Ascending aorta (tissue), 2 donors: ENCODE results near the gene NKX1-1. TPM values are rescaled to one million over a fixed set of nuclear protein-coding genes. Genes with fewer than 3 reads are reported as not detected.

Experiments used
- DNase-seq, 2 donors: peaks; one replicate each; pipeline ENCODE4 v3.0.0-alpha.2; 2019; ENCODE audit warnings: low spot score in 2 of 2
- H3K27ac ChIP-seq, 2 donors: fragments of 200-600 bp; sonication (generic); one replicate each; pipeline ENCODE4 v1.5.1; 2016 to 2017; ENCODE audit warnings: mild to moderate bottlenecking in 1 of 2
- H3K27me3 ChIP-seq: fragments of 200-600 bp; sonication (generic); one replicate; pipeline ENCODE4 v1.5.1; 2017
- H3K36me3 ChIP-seq, 2 donors: fragments of 200-600 bp; sonication (generic); one replicate each; pipeline ENCODE4 v1.5.1; 2016
- H3K4me1 ChIP-seq, 2 donors: fragments of 200-600 bp; sonication (generic); one replicate each; pipeline ENCODE4 v1.5.1; 2016 to 2017; ENCODE audit warnings: mild to moderate bottlenecking in 1 of 2
- H3K4me3 ChIP-seq, 2 donors: fragments of 200-600 bp; sonication (generic); one replicate each; pipeline ENCODE4 v1.5.1; 2016 to 2017; ENCODE audit warnings: mild to moderate bottlenecking in 1 of 2
- H3K9me3 ChIP-seq, 2 donors: fragments of 200-600 bp; sonication (generic); one replicate each; pipeline ENCODE4 v1.5.1; 2016
- intact Hi-C: fragments of 100-400 bp; cut with DNase I; formaldehyde crosslinking; loops from one replicate; pipeline ENCODE4 v1.15.1; 2023
- total RNA-seq: library from RNA; depleted of rRNA; stranded (reverse); fragments of >200 nt; gene quantifications from one replicate; pipeline ENCODE4 v1.1.0, GENCODE V29; 2016
- TF ChIP-seq, protein P1 (sequence below), 3 experiments: fragments of 200-600 bp in 2 of 3; fragments of 450-650 bp in 1 of 3; sonication (generic) in 2 of 3; IDR thresholded peaks; one replicate each; pipeline ENCODE4 v1.5.1; 2016 to 2019; ENCODE audit warnings: antibody characterized with exemption in 3 of 3, mild to moderate bottlenecking in 1 of 3, moderate library complexity in 1 of 3

NKX1-1 gene
- total RNA-seq, 1 donor from 2014 or later, result not detected

DNA sequence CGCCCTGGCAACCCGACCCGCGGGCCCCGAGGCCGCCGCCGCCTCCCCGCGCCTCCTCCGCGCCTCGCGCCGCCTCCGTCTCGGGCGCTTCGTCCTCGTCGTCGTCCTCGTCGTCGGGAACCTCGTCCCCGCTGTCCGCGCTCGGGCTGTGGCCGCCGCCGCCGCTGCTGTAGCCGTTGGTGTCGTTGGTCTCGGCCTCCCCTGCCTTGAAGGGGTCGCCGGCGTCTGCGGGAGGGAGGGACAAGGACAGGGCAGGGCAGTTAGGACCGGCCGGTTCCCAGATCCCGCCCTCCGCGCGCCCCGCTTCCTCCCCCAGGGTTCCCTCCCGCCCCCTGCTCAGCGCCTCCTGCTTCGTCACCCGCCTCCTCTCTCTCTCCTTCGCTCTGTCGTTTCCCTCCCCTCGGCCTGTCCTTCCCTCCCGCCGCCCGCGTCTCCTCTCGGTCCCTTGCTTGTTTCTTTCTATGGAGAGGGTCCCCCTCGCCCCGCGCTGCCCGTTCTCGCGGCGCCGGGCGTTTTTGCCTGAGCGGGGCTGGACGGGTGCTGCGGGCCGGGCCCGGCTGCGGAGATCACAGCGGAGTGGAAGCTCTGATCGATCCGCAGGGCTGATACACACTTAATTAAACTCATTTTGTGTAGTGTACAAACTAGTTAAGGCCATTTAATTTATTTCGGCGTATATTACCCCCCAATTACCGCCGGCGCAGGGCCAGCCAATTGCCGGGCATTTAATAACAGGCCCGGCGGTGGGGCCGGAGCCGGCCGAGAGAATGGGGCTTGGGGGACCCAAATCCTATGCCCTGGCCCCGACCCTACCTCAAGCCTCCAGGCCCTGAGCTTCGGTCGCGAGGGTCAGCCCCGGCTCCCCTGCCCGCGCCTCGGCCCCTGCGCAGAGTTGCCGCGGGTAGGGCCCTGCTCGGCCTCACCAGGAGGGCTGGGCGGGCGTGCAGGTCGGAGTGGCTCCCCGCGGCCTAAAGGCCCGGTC lies 2.4 kb downstream of the NKX1-1 start:
- Histone ChIP-seq H3K4me3 (peak overlapping the region in 1 of 2 donors; percentile 29), H3K27ac (no peak overlapping the region)

DNA sequence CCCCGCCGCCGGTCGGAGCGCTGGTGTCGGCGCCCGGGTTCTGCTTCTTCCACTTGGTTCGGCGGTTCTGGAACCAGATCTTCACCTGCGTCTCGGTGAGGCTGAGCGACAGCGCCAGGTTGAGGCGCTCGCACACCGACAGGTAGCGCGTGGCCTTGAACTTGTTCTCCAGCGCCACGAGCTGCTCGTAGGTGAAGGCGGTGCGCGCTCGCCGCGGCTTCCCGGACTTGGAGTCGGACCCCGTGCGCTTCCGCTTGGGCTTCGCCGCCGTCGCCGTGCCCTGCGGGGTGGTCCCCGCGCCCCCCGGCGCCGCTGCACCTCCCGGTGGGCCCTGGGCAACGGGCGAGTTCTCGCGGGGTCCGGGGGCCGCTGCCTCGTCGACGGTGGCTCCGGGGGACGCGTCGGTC lies 3.1 kb downstream of the NKX1-1 start:
- H3K9me3 ChIP-seq, result no peaks in the 10 kb centered on the region
- no peak overlapping the region for H3K27ac ChIP-seq
- DNase-seq, result peak in 1 of 2 donors; percentile 54
- H3K36me3 ChIP-seq, result no peaks in the 10 kb centered on the region
- TF ChIP-seq, protein P1, sequence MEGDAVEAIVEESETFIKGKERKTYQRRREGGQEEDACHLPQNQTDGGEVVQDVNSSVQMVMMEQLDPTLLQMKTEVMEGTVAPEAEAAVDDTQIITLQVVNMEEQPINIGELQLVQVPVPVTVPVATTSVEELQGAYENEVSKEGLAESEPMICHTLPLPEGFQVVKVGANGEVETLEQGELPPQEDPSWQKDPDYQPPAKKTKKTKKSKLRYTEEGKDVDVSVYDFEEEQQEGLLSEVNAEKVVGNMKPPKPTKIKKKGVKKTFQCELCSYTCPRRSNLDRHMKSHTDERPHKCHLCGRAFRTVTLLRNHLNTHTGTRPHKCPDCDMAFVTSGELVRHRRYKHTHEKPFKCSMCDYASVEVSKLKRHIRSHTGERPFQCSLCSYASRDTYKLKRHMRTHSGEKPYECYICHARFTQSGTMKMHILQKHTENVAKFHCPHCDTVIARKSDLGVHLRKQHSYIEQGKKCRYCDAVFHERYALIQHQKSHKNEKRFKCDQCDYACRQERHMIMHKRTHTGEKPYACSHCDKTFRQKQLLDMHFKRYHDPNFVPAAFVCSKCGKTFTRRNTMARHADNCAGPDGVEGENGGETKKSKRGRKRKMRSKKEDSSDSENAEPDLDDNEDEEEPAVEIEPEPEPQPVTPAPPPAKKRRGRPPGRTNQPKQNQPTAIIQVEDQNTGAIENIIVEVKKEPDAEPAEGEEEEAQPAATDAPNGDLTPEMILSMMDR (IDR thresholded peaks at IDR 0.05), result no peak
- intact Hi-C loops, result no loop called here
- H3K4me3 ChIP-seq, result peak overlapping the region in 1 of 2 donors; percentile 29
- peaks cover 0 to 2% of the 10 kb centered on the region in 2 donors for H3K4me1 ChIP-seq
- H3K27me3 ChIP-seq, result peaks cover 44% of the 10 kb centered on the region

More for the DNA sequence above, 2.4 kb downstream of the NKX1-1 start:
- TF ChIP-seq, protein P1 (IDR thresholded peaks at IDR 0.05), result no peak
- H3K36me3 ChIP-seq, result no peaks in the 10 kb centered on the region
- peaks cover 45% of the 10 kb centered on the region for H3K27me3 ChIP-seq
- H3K4me1 ChIP-seq, result peaks cover 0 to 2% of the 10 kb centered on the region in 2 donors
- intact Hi-C loops, result no loop called here
- DNase-seq, result peak in 1 of 2 donors; percentile 48
- no peaks in the 10 kb centered on the region for H3K9me3 ChIP-seq

DNA sequence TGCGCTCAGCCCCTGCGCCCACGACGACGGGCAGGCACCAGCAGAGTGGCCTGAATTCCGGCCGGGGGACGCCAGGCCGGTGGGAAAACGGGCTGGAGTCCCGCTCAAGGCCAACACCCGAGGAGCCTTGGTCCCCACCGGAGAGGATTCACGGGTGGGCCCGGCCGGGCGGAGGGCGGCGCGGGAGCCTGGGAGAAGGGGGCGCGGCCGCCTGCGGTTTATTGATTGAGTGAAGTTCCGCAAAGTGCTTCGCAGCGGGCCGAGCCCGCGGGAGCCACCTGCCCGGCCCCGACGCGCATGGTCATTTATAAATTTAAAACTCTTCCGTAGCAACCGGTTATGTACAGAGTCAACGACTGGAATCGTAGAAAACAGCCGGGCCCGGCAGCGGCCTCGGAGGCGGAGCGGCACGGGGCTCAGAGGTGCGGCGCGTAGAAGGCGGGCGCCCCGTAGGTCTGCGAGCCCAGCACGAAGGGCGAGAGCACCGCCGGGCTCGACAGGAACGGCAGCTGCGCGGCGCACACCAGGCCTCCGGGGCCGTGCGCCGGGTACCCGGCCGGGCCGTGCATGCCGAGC lies 3.6 kb downstream of the NKX1-1 start:
- TF ChIP-seq, protein P1 (IDR thresholded peaks at IDR 0.05), result no peak
- intact Hi-C loops, result no loop called here
- peaks cover 0 to 2% of the 10 kb centered on the region in 2 donors for H3K4me1 ChIP-seq
- H3K27ac ChIP-seq, result no peak overlapping the region
- DNase-seq, result peak in 1 of 2 donors; percentile 30
- H3K27me3 ChIP-seq, result peaks cover 44% of the 10 kb centered on the region
- no peak overlapping the region for H3K4me3 ChIP-seq
- H3K36me3 ChIP-seq, result no peaks in the 10 kb centered on the region
- H3K9me3 ChIP-seq, result no peaks in the 10 kb centered on the region

DNA sequence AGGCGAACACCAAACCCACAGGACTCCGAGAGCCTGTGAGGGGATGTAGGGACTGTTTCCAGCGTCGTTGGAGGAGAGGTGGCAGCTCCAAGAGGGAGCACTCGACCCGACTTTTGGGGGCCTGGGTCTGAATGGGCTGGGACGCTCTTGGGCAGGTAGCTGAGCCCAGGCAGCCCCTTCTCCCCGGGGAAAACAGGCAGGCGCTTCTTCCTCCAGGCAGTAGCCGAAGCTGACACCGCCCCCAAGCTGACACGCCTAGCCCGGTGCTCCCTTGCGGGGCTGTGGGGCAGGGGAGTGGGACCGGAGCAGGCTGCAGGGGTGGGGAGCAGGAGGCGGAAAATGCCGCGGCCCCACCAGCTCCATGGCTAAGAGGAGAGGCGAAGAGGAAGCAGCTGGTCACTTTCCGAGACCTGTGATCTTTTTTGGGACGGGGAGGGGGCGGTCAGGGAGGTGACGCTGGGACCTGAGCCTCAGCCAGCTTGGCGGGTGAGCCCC lies 4.2 kb downstream of the NKX1-1 start:
- intact Hi-C loops, result no loop called here
- H3K36me3 ChIP-seq, result no peaks in the 10 kb centered on the region
- H3K27me3 ChIP-seq, result peaks cover 44% of the 10 kb centered on the region
- peak in 1 of 2 donors; percentile 35 for DNase-seq
- H3K4me3 ChIP-seq, result no peak overlapping the region
- TF ChIP-seq, protein P1 (IDR thresholded peaks at IDR 0.05), result no peak
- H3K4me1 ChIP-seq, result peaks cover 0 to 2% of the 10 kb centered on the region in 2 donors
- no peak overlapping the region for H3K27ac ChIP-seq
- H3K9me3 ChIP-seq, result no peaks in the 10 kb centered on the region

DNA sequence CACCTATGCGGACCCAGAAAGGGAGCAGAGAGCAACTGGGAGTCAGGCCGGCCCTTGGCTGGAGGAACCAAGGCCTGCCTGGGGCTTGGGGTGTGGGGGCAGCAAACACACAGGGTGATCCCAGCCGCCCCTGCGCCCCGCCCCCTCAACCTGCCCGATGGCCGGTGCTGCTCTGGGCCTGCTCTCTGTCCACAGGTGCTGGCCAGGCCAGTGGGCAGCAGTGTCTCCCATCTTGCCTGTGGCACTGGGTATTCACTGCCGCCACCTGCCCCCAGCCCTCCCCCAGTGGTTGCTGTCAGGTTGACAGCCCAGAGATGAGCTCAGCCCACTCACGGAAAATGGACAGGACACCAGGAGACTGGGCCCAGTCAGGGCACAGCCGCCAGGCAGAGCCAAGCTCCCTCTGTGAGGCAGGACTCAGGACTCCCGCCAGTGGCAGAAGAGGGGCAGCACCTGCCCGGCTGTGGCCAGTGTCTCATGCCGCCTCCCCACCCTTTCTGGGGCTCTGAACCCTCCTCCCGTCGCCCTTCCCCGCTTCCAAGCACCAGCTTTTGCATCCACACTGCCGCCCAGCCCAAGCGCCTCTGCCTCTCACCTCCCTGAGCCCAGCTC lies 4.7 kb downstream of the NKX1-1 start:
- TF ChIP-seq, protein P1 (IDR thresholded peaks at IDR 0.05), result no peak
- Histone ChIP-seq H3K4me1 (peaks cover 0 to 2% of the 10 kb centered on the region in 2 donors), H3K36me3 (no peaks in the 10 kb centered on the region), H3K27me3 (peaks cover 40% of the 10 kb centered on the region), H3K27ac (no peak overlapping the region), H3K9me3 (no peaks in the 10 kb centered on the region), H3K4me3 (no peak overlapping the region)
- intact Hi-C loops, result no loop called here
- DNase-seq, result peak in 1 of 2 donors; percentile 41
